HG03103 (cell line): Measurements from ENCODE around the gene HOXC9.

ENCODE experiments used
- ATAC-seq: cut with Tn5 transposase; IDR thresholded peaks from one replicate; pipeline ENCODE4 v1.9.1; 2021; ENCODE audit warnings: low read depth; ENCODE audit not compliant: unreplicated experiment

The HOXC9 gene

GRCh38 chr12:54000116-54001114, at the start of gene HOXC9:
TSS of gene HOXC9 (plus strand) at chr12:54000161. CDS start at chr12:54000189, 28 bp downstream.
- ATAC-seq = no peak

DNA sequence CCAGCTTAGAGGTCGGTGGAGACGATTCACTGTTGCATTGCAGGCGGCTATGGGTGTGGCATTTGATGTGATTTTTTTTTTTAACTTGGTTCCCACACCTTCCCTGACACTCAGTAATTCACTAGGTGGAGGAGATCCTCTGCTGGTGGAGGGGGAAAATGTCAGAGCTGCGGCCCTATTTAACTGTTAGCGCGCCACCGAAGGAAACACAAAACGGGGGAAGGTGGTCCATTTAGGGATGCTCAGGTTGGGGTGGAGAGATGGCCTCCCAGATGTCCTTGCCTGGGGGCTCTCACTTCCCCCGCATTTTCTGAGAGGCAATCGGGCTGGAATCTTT, 49.6 kb upstream of the HOXC9 start:
- ATAC-seq = no peak

DNA sequence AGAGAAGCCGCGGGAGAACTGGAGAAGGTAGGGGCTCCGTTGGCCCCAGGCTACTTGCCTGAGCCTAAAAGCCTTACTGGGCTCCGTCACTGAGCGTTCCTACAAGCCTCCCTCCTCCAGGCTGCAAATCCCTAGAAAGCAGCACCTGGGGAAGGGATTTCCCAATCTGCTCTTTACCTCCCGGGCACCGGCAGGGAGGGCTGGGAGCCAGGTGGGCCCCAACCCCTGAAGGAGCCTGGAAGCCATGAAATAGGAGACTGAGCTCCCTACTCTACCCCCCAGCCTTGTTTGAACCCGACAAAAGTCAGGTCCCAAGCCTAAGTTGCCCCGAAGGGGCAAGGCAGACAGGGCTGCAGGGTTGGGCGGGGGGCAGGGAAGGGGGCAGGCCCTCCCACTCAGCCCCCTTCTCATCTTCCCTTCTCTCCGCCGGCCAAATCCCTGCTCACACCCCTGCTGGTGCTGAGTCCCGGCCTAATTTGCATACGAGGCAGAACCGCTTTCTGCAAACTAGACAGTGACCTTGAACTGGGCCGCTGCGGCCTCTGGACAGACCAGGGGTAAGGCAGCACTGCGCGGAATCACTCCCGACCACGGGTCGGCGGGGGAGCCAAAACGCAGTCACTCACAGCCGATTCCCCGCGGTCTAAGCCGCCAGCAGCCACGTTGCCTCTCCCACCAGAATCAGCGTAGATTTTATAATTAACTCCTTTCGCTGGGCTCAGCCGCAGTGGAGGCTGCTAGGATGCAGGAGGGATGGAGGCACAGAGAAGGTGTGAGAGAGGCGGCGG, 49.0 kb upstream of the HOXC9 start:
- ATAC-seq = no peak

DNA sequence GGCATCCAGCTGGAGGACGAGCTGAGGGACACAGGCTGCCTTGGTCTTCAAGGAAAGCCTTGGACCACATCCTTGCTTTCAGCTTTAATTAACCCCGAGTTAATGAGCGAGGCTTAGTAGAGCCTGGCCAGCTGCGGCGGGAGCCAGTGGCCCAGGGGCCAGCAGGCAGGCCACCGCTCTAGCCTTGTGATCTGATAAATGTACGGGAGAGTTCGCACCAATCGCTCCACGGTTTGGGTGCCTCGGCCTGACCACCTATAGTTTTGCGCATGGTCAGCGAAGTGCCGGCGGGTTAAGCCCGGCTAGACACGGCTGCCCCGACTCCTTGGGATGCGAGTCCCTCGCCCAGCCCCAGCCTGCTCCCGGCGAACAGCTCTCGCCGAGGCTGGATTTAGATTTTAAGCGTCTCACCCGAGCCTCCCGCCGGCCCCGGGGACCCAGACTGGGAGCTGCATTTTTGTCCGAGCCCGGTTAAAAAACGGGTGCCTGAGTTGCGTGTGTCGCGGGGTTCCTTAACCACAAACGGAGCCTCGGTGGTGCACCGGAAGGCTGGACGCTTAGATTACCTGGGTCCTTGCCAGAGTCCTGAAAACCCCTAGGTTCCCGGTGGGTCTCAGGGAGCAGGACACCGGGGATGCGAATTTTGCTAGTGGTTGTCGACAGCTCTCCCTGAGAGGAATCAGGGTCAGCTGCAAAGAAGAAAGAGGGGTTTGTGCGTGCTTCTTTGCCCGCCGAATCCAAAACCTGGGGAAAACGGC, 48.2 kb upstream of the HOXC9 start:
- no peak for ATAC-seq

- no peak for ATAC-seq
Measured at GRCh38 chr12:53952335-53952694, 47.6 kb upstream of the HOXC9 start.

DNA sequence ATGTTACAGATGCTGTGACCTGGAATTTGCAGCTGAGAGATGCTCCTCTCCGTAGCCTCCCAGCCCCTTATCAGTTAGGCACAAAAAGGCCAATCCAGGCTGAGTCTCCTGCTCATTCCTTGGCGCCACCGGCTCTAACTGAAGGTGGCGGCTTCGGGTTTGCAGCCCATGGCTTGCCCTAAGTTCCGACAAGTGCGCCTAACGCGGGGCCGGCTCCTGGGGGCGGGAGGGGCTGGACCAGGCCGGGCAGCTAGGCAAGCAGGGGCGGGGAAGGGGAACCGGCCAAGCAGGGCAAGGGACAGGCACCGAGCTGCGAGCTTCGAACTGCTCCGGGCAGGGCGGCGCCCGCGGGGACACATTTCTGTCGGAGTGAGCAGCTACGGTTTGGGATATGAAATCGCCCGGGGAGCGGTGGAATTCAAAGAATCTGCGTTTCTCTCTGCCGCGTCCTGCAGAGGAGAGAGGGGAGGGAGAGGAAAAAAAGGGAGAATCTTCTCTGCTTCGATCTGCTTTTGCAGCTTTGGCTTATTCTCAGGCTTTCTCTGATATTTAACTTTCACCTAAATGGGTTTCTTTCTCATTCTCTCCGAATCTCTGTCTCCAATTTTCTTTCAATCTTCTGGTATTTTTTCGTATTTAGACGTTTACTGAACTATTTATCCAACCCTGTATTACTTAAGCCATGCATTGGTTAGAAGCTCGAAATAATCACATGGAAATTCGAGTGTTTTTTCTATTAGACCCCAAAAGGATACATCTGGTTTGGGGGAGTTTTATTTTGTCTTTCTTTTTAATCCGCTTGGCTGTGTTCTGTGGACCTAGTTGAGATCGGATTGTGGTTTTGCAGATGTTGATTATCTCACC, 46.9 kb upstream of the HOXC9 start:
- ATAC-seq = no peak

- no peak for ATAC-seq
Measured at GRCh38 chr12:53953831-53954693, 45.9 kb upstream of the HOXC9 start.

DNA sequence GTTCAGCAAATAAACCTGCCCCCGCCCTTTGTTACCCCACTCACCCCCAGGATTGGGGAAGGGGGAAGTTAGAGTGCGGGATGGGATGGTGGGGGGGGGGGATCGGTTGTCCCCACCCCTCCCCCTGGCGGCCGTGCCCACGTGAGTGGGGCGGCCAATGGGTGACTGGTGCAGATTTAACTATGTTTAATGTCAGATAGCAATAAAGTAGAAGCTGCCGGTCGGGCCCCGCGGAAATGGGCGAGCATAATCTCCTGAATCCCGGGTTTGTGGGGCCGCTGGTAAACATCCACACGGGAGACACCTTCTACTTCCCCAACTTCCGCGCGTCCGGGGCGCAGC, 45.3 kb upstream of the HOXC9 start, which contains the start of gene HOXC12:
TSS of gene HOXC12 (plus strand) at position 210 of the 342 bp plus-strand sequence. CDS start at position 237, 27 bp downstream.
- ATAC-seq = no peak

DNA sequence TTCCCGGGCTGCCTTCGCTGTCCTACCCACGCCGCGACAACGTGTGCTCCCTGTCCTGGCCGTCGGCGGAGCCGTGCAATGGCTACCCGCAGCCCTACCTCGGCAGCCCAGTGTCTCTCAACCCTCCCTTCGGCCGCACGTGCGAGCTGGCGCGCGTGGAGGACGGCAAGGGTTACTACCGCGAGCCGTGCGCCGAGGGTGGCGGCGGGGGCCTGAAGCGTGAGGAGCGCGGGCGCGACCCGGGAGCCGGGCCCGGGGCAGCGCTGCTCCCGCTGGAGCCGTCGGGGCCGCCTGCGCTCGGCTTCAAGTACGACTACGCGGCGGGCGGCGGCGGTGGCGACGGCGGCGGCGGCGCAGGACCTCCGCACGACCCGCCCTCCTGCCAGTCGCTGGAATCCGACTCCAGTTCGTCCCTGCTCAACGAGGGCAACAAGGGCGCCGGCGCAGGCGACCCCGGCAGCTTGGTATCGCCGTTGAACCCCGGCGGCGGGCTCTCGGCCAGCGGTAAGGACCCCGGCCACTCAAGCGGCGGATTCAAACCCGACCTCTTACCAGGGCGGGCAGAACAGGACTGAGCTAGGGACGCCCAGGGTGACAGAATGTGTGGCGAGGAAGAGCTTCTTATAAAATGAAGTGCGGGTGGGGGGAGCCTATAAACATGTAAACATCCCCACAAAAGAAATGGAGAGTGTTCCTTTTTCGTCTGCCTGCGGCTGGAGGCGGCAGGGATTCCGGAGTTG, 44.8 kb upstream of the HOXC9 start:
- ATAC-seq = no peak

GRCh38 chr12:53955776-53956250, 44.1 kb upstream of the HOXC9 start:
- ATAC-seq = no peak

DNA sequence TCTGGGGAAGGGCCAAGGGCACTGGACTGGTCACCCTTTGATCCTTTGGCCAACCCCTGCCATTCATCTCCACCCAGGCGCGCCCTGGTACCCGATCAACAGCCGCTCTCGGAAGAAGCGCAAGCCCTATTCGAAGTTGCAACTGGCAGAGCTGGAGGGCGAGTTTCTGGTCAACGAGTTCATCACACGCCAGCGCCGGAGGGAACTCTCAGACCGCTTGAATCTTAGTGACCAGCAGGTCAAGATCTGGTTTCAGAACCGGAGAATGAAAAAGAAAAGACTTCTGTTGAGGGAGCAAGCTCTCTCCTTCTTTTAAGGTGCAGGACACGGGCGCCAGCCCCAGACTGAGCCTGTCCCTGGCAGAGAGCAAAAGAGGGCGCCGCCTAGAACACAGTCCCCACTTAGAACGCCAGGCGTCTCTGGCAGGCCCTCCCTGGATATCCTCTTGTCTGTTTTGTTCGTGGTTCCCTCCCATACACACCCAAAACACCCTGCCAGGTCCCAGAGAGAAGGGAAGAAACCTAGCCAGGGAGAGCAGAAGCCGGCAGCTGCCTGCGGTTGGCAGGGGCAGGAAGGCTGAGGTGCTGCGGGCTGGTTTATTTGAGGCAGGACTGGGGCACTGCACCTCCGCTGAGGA, 43.6 kb upstream of the HOXC9 start:
- ATAC-seq = no peak

DNA sequence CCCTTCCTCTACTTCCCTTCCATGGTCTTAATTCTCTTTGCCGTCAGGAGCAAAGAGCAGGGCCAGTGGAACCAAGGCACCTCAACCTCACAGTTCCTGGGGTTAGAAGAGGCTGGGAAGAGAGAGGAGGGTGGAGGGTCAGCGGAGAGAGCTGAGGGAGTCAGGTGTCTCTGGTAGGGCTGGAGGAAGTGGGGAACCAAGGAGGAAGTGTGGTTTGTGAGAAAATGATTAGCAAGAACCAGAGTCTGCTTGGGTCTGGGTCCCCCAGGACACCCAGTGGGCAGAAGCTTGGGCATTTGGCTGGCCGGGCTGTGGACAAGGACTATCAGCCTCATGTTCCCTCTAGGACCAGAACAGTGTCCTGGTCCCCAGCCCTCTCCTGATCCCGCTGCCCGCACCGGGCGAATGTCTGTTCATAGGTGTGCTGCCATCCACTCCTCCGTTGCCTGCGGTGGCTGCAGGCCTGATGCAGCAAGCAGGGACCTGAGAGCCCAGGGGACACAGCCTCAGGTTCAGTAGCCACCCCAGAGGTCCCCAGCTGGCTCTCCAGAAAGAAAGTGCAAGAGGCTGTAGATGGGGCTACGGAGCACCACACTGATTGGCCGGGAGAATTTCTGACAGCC, 42.9 kb upstream of the HOXC9 start:
- no peak for ATAC-seq

GRCh38 chr12:53958128-53958527, 41.8 kb upstream of the HOXC9 start:
- ATAC-seq = no peak

- no peak for ATAC-seq
Measured at GRCh38 chr12:53959314-53959713, 40.6 kb upstream of the HOXC9 start.

- no peak for ATAC-seq
Measured at GRCh38 chr12:53960187-53961024, 39.6 kb upstream of the HOXC9 start.

DNA sequence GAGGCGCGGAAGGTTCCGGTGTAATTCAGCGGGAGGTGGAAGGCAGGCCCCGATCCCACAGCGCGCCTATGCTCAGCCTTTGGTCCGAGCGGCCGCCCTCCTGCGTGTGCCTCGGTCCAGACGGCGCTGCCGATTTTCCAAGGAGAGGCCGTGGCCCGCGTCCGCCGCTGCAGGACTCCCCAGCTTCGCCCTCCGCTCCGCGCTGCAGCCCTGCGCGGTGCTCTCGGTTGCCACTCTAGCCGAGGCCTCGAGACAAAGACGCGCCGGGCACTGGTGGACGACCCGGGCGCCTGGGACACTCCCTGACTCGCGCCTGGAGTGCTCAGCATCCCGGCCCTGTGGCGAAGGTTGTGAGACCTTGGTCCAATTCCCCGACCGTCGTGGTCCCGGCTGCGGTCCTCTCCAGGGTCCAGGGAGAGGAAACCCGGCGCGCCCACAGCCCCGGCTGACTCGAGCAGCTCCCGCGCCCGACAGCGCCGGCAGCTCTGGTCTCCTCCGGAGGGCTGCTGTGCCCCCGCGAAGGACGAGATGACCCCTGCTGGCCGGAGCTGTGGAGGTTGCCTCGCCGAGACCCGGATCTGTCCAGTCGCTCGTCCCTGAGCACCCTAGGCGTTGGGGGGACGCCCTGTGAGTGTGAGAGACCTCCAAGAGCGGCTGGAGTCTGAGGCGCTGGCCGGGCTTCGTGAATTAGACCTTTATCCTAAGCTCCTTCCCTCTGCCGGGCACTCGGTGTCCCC, 38.8 kb upstream of the HOXC9 start:
- ATAC-seq = no peak
